Endodermal cell (in vitro differentiated cells): ENCODE data around the gene DHX8. TPM values are rescaled to one million over a fixed set of nuclear protein-coding genes. Genes with fewer than 3 reads are reported as not detected.

Experiments used
- DNase-seq: peaks from one replicate; pipeline ENCODE4 v3.0.0-alpha.2; 2017
- H3K27ac ChIP-seq: 2 replicates; pipeline ENCODE4 v1.5.1; 2013; ENCODE audit warnings: mild to moderate bottlenecking, low read depth, low read length, moderate library complexity
- H3K27me3 ChIP-seq: 2 replicates; pipeline ENCODE4 v1.6.1; 2013; ENCODE audit warnings: mild to moderate bottlenecking, low read length, moderate library complexity; ENCODE audit not compliant: insufficient read depth, control insufficient read depth, poor library complexity, severe bottlenecking
- H3K36me3 ChIP-seq: 2 replicates; pipeline ENCODE4 v1.7.0; 2013; ENCODE audit warnings: mild to moderate bottlenecking, low read length, moderate library complexity; ENCODE audit not compliant: control insufficient read depth, insufficient read depth
- H3K4me1 ChIP-seq: one replicate; pipeline ENCODE4 v1.7.0; 2013; ENCODE audit warnings: low read length; ENCODE audit not compliant: control insufficient read depth, insufficient read depth
- H3K4me3 ChIP-seq: 2 replicates; pipeline ENCODE4 v1.5.1; 2013; ENCODE audit warnings: mild to moderate bottlenecking, low read length, moderate library complexity
- H3K9ac ChIP-seq: 2 replicates; pipeline ENCODE4 v1.6.1; 2013; ENCODE audit warnings: mild to moderate bottlenecking, low read length, moderate library complexity; ENCODE audit not compliant: poor library complexity, severe bottlenecking; ENCODE audit errors: extremely low read depth
- H3K9me3 ChIP-seq: 2 replicates; pipeline ENCODE4 v1.6.1; 2013; ENCODE audit warnings: mild to moderate bottlenecking, low read length, moderate library complexity; ENCODE audit not compliant: control insufficient read depth
- H3K27ac Mint-ChIP-seq: 2 replicates; pipeline ENCODE4 v1.8.0; 2020; ENCODE audit warnings: mixed read lengths
- H3K27me3 Mint-ChIP-seq: 2 replicates; pipeline ENCODE4 v1.8.0; 2021; ENCODE audit warnings: mild to moderate bottlenecking, mixed read lengths; ENCODE audit not compliant: insufficient read depth
- H3K36me3 Mint-ChIP-seq: 2 replicates; pipeline ENCODE4 v1.8.0; 2020; ENCODE audit warnings: low read depth, mixed read lengths
- H3K4me1 Mint-ChIP-seq: 2 replicates; pipeline ENCODE4 v1.8.0; 2020; ENCODE audit warnings: mixed read lengths
- H3K4me3 Mint-ChIP-seq: 2 replicates; pipeline ENCODE4 v1.8.0; 2020; ENCODE audit warnings: mild to moderate bottlenecking, moderate library complexity, mixed read lengths
- H3K9me3 Mint-ChIP-seq: 2 replicates; pipeline ENCODE4 v1.8.0; 2020; ENCODE audit warnings: mild to moderate bottlenecking, mixed read lengths
- CTCF ChIP-seq: fragments of 200-600 bp; sonication (generic); conservative IDR thresholded peaks from 2 replicates; pipeline ENCODE4 v1.5.0; 2021; ENCODE audit warnings: antibody characterized with exemption, mild to moderate bottlenecking
- WGBS, 2 experiments: methylation state at CpG; one replicate each; pipeline versions ENCODE4 v1.1.5 to v1.1.7; 2013; ENCODE audit warnings: missing lambda C conversion rate in 2 of 2, mixed read lengths in 1 of 2; ENCODE audit not compliant: insufficient coverage in 1 of 2, insufficient read length in 1 of 2; 5-methylcytosine and 5-hydroxymethylcytosine counted together
- total RNA-seq, 2 donors: library from RNA; stranded (reverse); fragmentation: NEBNext Ultra II Directional in 1 of 2; extraction: Animal tissue kit (Norgen Biotek cat#: 25700) in 1 of 2; gene quantifications; 2 replicates in 1 of 2; 3 replicates in 1 of 2; pipeline ENCODE4 v1.2.1, GENCODE V29; 2021

The DHX8 gene
- total RNA-seq, 2 donors from 2014 or later: 53.3 to 57.1 TPM

- no peak overlapping the region for H3K27ac ChIP-seq
- H3K9me3 ChIP-seq: no peaks in the 10 kb centered on the region
- H3K9ac ChIP-seq: no peak overlapping the region
- 93% methylated on average over 7 to 8 of the region's 8 CpGs for WGBS, 2 experiments
- Mint-ChIP-seq H3K4me1 (peaks cover 41% of the 10 kb centered on the region), H3K36me3 (peaks cover 67% of the 10 kb centered on the region), H3K4me3 (no peak overlapping the region), H3K27me3 (no peaks in the 10 kb centered on the region), H3K27ac (peak overlapping the region; percentile 85), H3K9me3 (no peaks in the 10 kb centered on the region)
- peaks cover 87% of the 10 kb centered on the region for H3K36me3 ChIP-seq
- peaks cover 26% of the 10 kb centered on the region for H3K4me1 ChIP-seq
- no peak overlapping the region for H3K4me3 ChIP-seq
- no peak for TF ChIP-seq CTCF
- H3K27me3 ChIP-seq: no peaks in the 10 kb centered on the region
- peak; percentile 45 for DNase-seq
These were observed 41.3 kb downstream of the DHX8 start for GRCh38 chr17:43524945-43525575.

GRCh38 chr17:43526886-43527648, 43.3 kb downstream of the DHX8 start:
- peak overlapping the region; percentile 61 for H3K27ac Mint-ChIP-seq
- H3K9me3 Mint-ChIP-seq: no peaks in the 10 kb centered on the region
- H3K9me3 ChIP-seq: no peaks in the 10 kb centered on the region
- H3K27me3 Mint-ChIP-seq: no peaks in the 10 kb centered on the region
- H3K36me3 ChIP-seq: peaks cover 73% of the 10 kb centered on the region
- DNase-seq: no peak
- no peaks in the 10 kb centered on the region for H3K27me3 ChIP-seq
- peaks cover 51% of the 10 kb centered on the region for H3K36me3 Mint-ChIP-seq
- no peak overlapping the region for H3K9ac ChIP-seq
- H3K27ac ChIP-seq: no peak overlapping the region
- H3K4me1 Mint-ChIP-seq: peaks cover 54% of the 10 kb centered on the region
- no peak for TF ChIP-seq CTCF
- peaks cover 37% of the 10 kb centered on the region for H3K4me1 ChIP-seq
- WGBS, 2 experiments: 89 to 93% methylated on average over 4 to 7 of the region's 7 CpGs
- H3K4me3 Mint-ChIP-seq: no peak overlapping the region
- H3K4me3 ChIP-seq: no peak overlapping the region

- Histone ChIP-seq H3K27me3 (no peaks in the 10 kb centered on the region), H3K9ac (no peak overlapping the region), H3K4me1 (peaks cover 37% of the 10 kb centered on the region), H3K9me3 (no peaks in the 10 kb centered on the region), H3K36me3 (peaks cover 74% of the 10 kb centered on the region), H3K4me3 (no peak overlapping the region), H3K27ac (no peak overlapping the region)
- Mint-ChIP-seq H3K4me1 (peaks cover 54% of the 10 kb centered on the region), H3K9me3 (no peaks in the 10 kb centered on the region), H3K27ac (peak overlapping the region; percentile 66), H3K27me3 (no peaks in the 10 kb centered on the region), H3K4me3 (no peak overlapping the region), H3K36me3 (peaks cover 48% of the 10 kb centered on the region)
- TF ChIP-seq CTCF: no peak
- 93 to 94% methylated on average over 5 to 13 of the region's 13 CpGs for WGBS, 2 experiments
- no peak for DNase-seq
These were observed 44.7 kb downstream of the DHX8 start for GRCh38 chr17:43528319-43528987.
